Thyroid gland (tissue), 4 donors: Measurements from ENCODE around the gene ICAM5. TPM values are rescaled to one million over a fixed set of nuclear protein-coding genes. Genes with fewer than 3 reads are reported as not detected.

Experiments used
- DNase-seq, 2 donors: peaks; one replicate each; pipeline ENCODE4 v3.0.0-alpha.2; 2019
- H3K27ac ChIP-seq, 3 donors: fragments of 200-600 bp; sonication (generic); 1 replicate in 2 of 3; 2 replicates in 1 of 3; pipeline ENCODE4 v1.5.1; 2016 to 2019; ENCODE audit warnings: mild to moderate bottlenecking in 1 of 3, moderate library complexity in 1 of 3
- H3K27me3 ChIP-seq: fragments of 200-600 bp; sonication (generic); one replicate; pipeline ENCODE4 v1.5.1; 2019
- H3K36me3 ChIP-seq, 2 donors: fragments of 200-600 bp; sonication (generic); one replicate each; pipeline ENCODE4 v1.5.1; 2016 to 2019
- H3K4me1 ChIP-seq, 2 donors: fragments of 200-600 bp; sonication (generic); one replicate each; pipeline ENCODE4 v1.5.1; 2017 to 2019
- H3K4me3 ChIP-seq, 3 donors: fragments of 200-600 bp; sonication (generic); replicated peaks in 1 of 3; 1 replicate in 2 of 3; 2 replicates in 1 of 3; pipeline ENCODE4 v1.5.1; 2016; ENCODE audit warnings: mild to moderate bottlenecking in 1 of 3
- H3K9me3 ChIP-seq: fragments of 200-600 bp; sonication (generic); one replicate; pipeline ENCODE4 v1.5.1; 2017
- POLR2A ChIP-seq, 2 donors: fragments of 450-650 bp; IDR thresholded peaks; one replicate each; pipeline ENCODE4 v1.6.1; 2017; ENCODE audit warnings: antibody characterized with exemption in 2 of 2, mild to moderate bottlenecking in 2 of 2, moderate library complexity in 1 of 2
- WGBS, 2 donors: methylation state at CpG; one replicate each; pipeline ENCODE4 v1.1.5; 2017; 5-methylcytosine and 5-hydroxymethylcytosine counted together
- intact Hi-C: fragments of 100-400 bp; cut with DNase I; formaldehyde crosslinking; loops from one replicate; pipeline ENCODE4 v1.15.1; 2023
- total RNA-seq, 4 donors: library from RNA; depleted of rRNA; stranded (reverse); fragments of >200 nt; gene quantifications; one replicate each; pipeline ENCODE4 v1.2.3, GENCODE V29; 2016
- TF ChIP-seq, protein P1 (sequence below), 6 experiments: fragments of 200-600 bp in 3 of 6; fragments of 450-650 bp in 3 of 6; sonication (generic) in 3 of 6; IDR thresholded peaks; one replicate each; pipeline ENCODE4 v1.5.1; 2016 to 2019; ENCODE audit warnings: antibody characterized with exemption in 6 of 6, mild to moderate bottlenecking in 2 of 6, inconsistent platforms in 1 of 6, moderate library complexity in 1 of 6

Gene ICAM5
- total RNA-seq, 4 donors from 2014 or later, result 1.0 to 1.6 TPM; not detected in 2

DNA sequence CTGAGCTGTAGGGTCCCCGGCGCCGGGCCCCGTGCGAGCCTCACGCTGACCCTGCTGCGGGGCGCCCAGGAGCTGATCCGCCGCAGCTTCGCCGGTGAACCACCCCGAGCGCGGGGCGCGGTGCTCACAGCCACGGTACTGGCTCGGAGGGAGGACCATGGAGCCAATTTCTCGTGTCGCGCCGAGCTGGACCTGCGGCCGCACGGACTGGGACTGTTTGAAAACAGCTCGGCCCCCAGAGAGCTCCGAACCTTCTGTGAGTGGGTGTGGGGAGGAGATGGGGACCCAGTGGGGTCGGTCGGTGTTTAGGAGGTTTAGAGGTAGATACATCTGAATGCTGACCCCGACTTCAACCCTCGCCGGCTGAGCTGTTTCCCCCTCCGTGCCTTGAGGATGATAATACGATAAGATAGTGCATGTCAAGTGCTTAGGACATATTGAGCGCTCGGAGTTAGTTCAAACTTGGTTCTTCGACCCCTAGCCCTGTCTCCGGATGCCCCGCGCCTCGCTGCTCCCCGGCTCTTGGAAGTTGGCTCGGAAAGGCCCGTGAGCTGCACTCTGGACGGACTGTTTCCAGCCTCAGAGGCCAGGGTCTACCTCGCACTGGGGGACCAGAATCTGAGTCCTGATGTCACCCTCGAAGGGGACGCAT, 1.9 kb downstream of the ICAM5 start:
- no peak for DNase-seq
- no peaks in the 10 kb centered on the region for H3K9me3 ChIP-seq
- H3K36me3 ChIP-seq, result no peaks in the 10 kb centered on the region
- TF ChIP-seq, protein P1, sequence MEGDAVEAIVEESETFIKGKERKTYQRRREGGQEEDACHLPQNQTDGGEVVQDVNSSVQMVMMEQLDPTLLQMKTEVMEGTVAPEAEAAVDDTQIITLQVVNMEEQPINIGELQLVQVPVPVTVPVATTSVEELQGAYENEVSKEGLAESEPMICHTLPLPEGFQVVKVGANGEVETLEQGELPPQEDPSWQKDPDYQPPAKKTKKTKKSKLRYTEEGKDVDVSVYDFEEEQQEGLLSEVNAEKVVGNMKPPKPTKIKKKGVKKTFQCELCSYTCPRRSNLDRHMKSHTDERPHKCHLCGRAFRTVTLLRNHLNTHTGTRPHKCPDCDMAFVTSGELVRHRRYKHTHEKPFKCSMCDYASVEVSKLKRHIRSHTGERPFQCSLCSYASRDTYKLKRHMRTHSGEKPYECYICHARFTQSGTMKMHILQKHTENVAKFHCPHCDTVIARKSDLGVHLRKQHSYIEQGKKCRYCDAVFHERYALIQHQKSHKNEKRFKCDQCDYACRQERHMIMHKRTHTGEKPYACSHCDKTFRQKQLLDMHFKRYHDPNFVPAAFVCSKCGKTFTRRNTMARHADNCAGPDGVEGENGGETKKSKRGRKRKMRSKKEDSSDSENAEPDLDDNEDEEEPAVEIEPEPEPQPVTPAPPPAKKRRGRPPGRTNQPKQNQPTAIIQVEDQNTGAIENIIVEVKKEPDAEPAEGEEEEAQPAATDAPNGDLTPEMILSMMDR (IDR thresholded peaks at IDR 0.05), result no peak
- TF ChIP-seq POLR2A (IDR thresholded peaks at IDR 0.05), result no peak
- peaks cover 35 to 83% of the 10 kb centered on the region in 2 donors for H3K4me1 ChIP-seq
- WGBS, 2 donors, result 0 to 6% methylated on average over 4 to 21 of the region's 49 CpGs
- peak overlapping the region in 1 of 3 donors; percentile 21 for H3K4me3 ChIP-seq
- peaks cover 49% of the 10 kb centered on the region for H3K27me3 ChIP-seq
- intact Hi-C loops, result no loop called here
- no peak overlapping the region for H3K27ac ChIP-seq

DNA sequence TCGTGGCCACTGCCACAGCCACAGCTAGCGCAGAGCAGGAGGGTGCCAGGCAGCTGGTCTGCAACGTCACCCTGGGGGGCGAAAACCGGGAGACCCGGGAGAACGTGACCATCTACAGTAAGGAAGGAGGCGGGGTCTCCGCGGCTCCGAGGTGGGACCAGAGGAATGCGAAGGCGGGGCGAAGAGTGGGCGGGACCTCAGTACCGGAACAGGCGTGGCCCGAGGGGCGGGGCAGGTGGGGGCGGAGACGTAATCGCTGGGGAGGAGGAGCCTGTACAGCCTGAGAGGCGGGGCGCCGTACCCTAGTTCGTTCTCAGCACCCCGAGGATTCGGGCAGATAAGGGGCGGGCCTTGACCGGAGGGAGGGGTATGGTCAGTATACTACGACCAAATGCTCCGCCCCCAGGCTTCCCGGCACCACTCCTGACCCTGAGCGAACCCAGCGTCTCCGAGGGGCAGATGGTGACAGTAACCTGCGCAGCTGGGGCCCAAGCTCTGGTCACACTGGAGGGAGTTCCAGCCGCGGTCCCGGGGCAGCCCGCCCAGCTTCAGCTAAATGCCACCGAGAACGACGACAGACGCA, 2.5 kb downstream of the ICAM5 start:
- TF ChIP-seq, protein P1 (IDR thresholded peaks at IDR 0.05), result no peak
- no peak for TF ChIP-seq POLR2A (IDR thresholded peaks at IDR 0.05)
- intact Hi-C loops, result no loop called here
- Histone ChIP-seq H3K9me3 (no peaks in the 10 kb centered on the region), H3K27me3 (peaks cover 49% of the 10 kb centered on the region), H3K4me1 (peaks cover 29 to 77% of the 10 kb centered on the region in 2 donors), H3K27ac (no peak overlapping the region), H3K4me3 (peak overlapping the region in 1 of 3 donors; percentile 21), H3K36me3 (no peaks in the 10 kb centered on the region)
- DNase-seq, result peak; percentile 55 to 59
- WGBS, 2 donors, result 1 to 2% methylated on average over 24 to 36 of the region's 45 CpGs

DNA sequence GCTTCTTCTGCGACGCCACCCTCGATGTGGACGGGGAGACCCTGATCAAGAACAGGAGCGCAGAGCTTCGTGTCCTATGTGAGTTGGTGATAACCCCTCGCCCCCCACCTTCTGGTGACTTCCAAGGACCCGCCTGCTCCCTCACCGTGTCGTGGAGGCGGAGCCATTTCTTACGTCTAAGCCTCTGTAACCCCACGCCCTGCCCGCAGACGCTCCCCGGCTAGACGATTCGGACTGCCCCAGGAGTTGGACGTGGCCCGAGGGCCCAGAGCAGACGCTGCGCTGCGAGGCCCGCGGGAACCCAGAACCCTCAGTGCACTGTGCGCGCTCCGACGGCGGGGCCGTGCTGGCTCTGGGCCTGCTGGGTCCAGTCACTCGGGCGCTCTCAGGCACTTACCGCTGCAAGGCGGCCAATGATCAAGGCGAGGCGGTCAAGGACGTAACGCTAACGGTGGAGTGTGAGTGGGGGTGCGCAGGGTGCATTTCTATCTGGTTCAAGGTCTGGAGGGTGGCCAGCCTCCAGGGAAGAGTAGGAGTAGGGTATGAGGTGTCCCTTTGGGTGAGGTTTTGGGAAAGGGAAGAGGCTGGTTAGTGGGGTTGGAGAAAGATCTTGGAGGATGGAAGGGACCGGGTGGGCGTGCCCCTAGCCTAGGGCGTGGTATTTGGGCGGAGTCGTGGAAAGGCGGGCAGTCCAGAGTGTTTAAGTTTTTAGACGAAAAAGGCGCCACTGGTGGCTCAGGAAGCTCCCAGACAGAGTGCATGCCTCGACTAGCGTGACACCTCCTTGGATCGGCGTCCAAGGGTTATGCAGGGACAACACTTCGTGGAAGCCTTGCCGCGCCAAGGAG, 3.3 kb downstream of the ICAM5 start:
- TF ChIP-seq, protein P1 (IDR thresholded peaks at IDR 0.05), result no peak
- WGBS, 2 donors, result 19 to 21% methylated on average over 42 to 44 of the region's 56 CpGs
- DNase-seq, result peak; percentile 50 to 54
- Histone ChIP-seq H3K27ac (no peak overlapping the region), H3K36me3 (no peaks in the 10 kb centered on the region), H3K4me3 (no peak overlapping the region), H3K9me3 (no peaks in the 10 kb centered on the region), H3K4me1 (peaks cover 29 to 74% of the 10 kb centered on the region in 2 donors), H3K27me3 (peaks cover 49% of the 10 kb centered on the region)
- intact Hi-C loops, result no loop called here

DNA sequence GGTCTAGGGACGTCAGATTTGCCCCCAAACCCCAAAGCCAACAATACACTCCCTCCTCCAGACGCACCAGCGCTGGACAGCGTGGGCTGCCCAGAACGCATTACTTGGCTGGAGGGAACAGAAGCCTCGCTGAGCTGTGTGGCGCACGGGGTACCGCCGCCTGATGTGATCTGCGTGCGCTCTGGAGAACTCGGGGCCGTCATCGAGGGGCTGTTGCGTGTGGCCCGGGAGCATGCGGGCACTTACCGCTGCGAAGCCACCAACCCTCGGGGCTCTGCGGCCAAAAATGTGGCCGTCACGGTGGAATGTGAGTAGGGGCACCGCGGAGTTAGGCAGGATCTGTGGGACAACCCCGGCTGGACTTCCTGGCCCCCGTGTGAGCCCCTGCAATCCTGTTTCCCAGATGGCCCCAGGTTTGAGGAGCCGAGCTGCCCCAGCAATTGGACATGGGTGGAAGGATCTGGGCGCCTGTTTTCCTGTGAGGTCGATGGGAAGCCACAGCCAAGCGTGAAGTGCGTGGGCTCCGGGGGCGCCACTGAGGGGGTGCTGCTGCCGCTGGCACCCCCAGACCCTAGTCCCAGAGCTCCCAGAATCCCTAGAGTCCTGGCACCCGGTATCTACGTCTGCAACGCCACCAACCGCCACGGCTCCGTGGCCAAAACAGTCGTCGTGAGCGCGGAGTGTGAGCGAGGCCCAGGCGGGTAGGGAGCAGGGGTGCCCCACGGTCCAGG, 4.0 kb downstream of the ICAM5 start:
- no peak overlapping the region for H3K4me3 ChIP-seq
- intact Hi-C loops, result no loop called here
- 15 to 32% methylated on average over 15 to 17 of the region's 49 CpGs for WGBS, 2 donors
- no peak for TF ChIP-seq POLR2A (IDR thresholded peaks at IDR 0.05)
- TF ChIP-seq, protein P1 (IDR thresholded peaks at IDR 0.05), result no peak
- H3K4me1 ChIP-seq, result peaks cover 29 to 69% of the 10 kb centered on the region in 2 donors
- no peak overlapping the region for H3K27ac ChIP-seq
- H3K9me3 ChIP-seq, result no peaks in the 10 kb centered on the region
- no peaks in the 10 kb centered on the region for H3K36me3 ChIP-seq
- DNase-seq, result no peak
- peaks cover 45% of the 10 kb centered on the region for H3K27me3 ChIP-seq
